WERI-Rb-1 (cell line): ENCODE data around the gene OR56A4.
A peak's percentile ranks its signal among the peaks of the same experiment; 100 is the strongest.

ENCODE experiments used
- DNase-seq: peaks from one replicate; pipeline ENCODE4 v3.0.0-alpha.2; 2020
- H3K27ac ChIP-seq: fragments of 250-450 bp; sonication (Bioruptor Pico); 2 replicates; pipeline ENCODE4 v1.5.1; 2020; ENCODE audit warnings: mild to moderate bottlenecking, moderate library complexity
- H3K27me3 ChIP-seq: fragments of 250-450 bp; sonication (Bioruptor Pico); 2 replicates; pipeline ENCODE4 v1.5.1; 2021; ENCODE audit warnings: mild to moderate bottlenecking, low read depth, moderate library complexity; ENCODE audit not compliant: insufficient read depth, severe bottlenecking
- H3K36me3 ChIP-seq: fragments of 250-450 bp; sonication (Bioruptor Pico); 2 replicates; pipeline ENCODE4 v1.5.1; 2020; ENCODE audit warnings: mild to moderate bottlenecking, moderate library complexity
- H3K4me3 ChIP-seq: 2 replicates; pipeline ENCODE4 v1.5.1; 2011; ENCODE audit warnings: low read depth, mild to moderate bottlenecking, control low read depth, low read length
- H3K9me3 ChIP-seq: fragments of 250-450 bp; sonication (Bioruptor Pico); 2 replicates; pipeline ENCODE4 v1.5.1; 2021; ENCODE audit warnings: mild to moderate bottlenecking, moderate library complexity; ENCODE audit not compliant: severe bottlenecking
- CTCF ChIP-seq: IDR thresholded peaks from 2 replicates; pipeline ENCODE4 v1.5.1; 2011; ENCODE audit warnings: low read depth, mild to moderate bottlenecking, control low read depth, inconsistent platforms, low read length

The OR56A4 gene

GRCh38 chr11:5994791-5995190 is 12.0 kb downstream of the OR56A4 start:
- H3K27me3 ChIP-seq, result peaks cover 52% of the 10 kb centered on the region
- H3K27ac ChIP-seq, result no peak overlapping the region
- DNase-seq, result no peak

DNA sequence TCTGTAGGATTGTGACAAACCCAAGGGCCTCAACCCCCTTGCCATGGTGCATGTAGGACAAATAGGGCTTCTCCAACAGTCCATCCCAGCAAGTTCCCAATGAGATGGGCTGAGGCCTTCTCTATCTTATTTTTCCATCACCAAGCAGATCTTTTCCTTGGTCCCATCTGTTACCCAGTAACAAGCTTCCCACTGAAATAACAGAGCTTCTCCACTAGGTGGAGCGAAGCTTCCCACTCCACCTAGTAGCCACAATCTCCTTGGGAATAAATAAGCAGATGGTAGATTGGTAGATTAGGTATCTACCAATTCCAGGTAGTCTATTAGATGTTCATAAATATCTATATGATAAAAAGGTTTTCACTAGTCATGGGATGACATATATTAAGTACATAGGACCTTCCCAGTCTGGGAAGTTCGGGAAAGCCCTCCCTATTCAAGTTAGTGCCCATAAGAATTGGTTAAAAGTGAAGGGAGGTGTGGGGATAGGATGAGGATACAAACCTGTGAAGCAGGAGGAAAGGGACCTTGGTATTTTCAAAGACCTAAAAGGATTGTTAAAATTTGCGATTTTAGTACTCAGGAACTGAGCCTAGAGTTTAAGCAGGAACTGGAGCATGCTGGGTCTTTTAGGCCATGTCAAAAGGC is 14.0 kb downstream of the OR56A4 start:
- no peak for DNase-seq
- Histone ChIP-seq H3K9me3 (no peaks in the 10 kb centered on the region), H3K27me3 (peaks cover 59% of the 10 kb centered on the region), H3K27ac (no peak overlapping the region), H3K4me3 (no peak overlapping the region), H3K36me3 (no peaks in the 10 kb centered on the region)
- TF ChIP-seq CTCF, result peak; percentile 49

More at GRCh38 chr11:5994791-5995190, 12.0 kb downstream of the OR56A4 start:
- Histone ChIP-seq H3K4me3 (no peak overlapping the region), H3K36me3 (no peaks in the 10 kb centered on the region), H3K9me3 (no peaks in the 10 kb centered on the region)
- TF ChIP-seq CTCF, result no peak

GRCh38 chr11:5992150-5992549 is 14.6 kb downstream of the OR56A4 start:
- H3K27me3 ChIP-seq, result peaks cover 62% of the 10 kb centered on the region
- no peak for TF ChIP-seq CTCF
- H3K9me3 ChIP-seq, result no peaks in the 10 kb centered on the region
- H3K27ac ChIP-seq, result no peak overlapping the region
- H3K4me3 ChIP-seq, result no peak overlapping the region
- no peaks in the 10 kb centered on the region for H3K36me3 ChIP-seq
- no peak for DNase-seq

DNA sequence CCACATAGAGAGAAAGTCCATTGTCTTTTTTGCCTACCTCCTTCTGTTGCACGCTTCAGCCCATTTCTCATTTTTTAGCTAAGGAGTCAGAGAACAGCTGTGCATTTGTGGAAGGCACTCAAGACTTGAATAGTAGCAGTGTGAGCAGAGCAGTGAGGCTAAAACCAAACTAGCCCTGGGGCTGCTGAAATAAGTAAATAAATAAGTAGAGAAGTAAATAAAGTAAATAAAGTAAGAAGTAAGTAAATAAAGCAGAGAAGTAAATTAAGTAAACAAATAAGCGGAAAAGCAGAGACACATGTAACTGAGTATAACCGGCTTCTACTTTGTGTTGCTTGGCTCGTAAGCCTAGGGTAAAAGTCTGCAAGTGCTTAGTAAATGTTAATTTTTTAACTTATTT is 17.5 kb downstream of the OR56A4 start:
- no peak for TF ChIP-seq CTCF
- peaks cover 65% of the 10 kb centered on the region for H3K27me3 ChIP-seq
- no peak for DNase-seq
- H3K9me3 ChIP-seq, result no peaks in the 10 kb centered on the region
- H3K36me3 ChIP-seq, result no peaks in the 10 kb centered on the region
- no peak overlapping the region for H3K27ac ChIP-seq
- H3K4me3 ChIP-seq, result no peak overlapping the region

DNA sequence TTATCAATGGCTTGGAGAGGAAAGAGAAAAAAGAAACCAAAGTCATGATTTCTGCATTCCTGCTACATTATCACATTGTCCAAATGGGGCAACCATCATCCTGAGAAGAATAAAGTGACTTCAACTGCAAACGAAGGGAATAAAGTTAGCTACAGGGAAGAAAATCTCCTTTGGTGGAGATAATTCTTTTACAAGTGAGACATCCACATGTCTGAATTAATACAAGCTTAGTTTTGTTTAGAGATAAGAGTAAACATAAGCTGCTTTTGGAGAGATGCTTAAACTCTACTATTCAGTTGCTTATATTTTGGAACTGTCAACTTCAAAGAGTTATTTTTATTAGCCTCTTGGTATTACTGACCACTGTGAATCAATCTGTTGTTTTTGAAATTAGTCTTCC is 19.9 kb downstream of the OR56A4 start, which contains the start of gene OR52L1:
Gene OR52L1, minus strand, starts transcription at position 101 of the 400 bp plus-strand sequence. Its CDS starts 55 bp downstream, at position 46.
- Histone ChIP-seq H3K4me3 (no peak within 1 kb of the TSS), H3K27ac (no peak within 1 kb of the TSS), H3K36me3 (no peaks in the 10 kb centered on the region), H3K9me3 (no peaks in the 10 kb centered on the region), H3K27me3 (peaks cover 61% of the 10 kb centered on the region)
- no peak for TF ChIP-seq CTCF
- no peak for DNase-seq

DNA sequence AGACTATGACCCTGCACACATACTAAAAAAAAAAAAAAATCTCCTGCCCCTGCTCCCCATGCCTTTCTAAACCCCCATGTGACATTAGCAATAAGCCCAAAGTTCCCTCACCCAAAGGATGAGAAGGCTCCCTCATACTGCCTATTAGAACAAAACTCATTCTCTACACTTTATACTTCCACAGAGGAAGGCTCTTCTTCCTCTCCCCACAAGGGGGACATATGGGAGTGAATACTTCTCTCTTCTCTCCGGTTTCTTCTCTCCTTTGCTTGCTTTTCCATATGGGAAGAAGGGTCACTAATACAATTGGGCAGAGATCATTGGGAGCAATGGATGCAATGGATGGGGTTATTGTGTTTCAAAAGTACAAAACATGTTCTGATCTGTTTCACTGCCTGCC is 23.3 kb downstream of the OR56A4 start:
- peaks cover 52% of the 10 kb centered on the region for H3K27me3 ChIP-seq
- no peak overlapping the region for H3K4me3 ChIP-seq
- TF ChIP-seq CTCF, result no peak
- H3K27ac ChIP-seq, result no peak overlapping the region
- no peak for DNase-seq
- H3K36me3 ChIP-seq, result no peaks in the 10 kb centered on the region
- H3K9me3 ChIP-seq, result no peaks in the 10 kb centered on the region
